ENCODE results near the gene PRKAA2.

The PRKAA2 gene

GRCh38 chr1:56666112-56666608 is 21.0 kb downstream of the PRKAA2 start:
- H3K36me3 ChIP-seq (ENCODE audit: low read length): no peaks in the 10 kb centered on the region
- H3K27me3 ChIP-seq (ENCODE audit: low read length): no peaks in the 10 kb centered on the region
- no peaks in the 10 kb centered on the region for H3F3A ChIP-seq (ENCODE audit: insufficient read depth)
- no peak overlapping the region for H3K4me3 ChIP-seq (ENCODE audit: insufficient read depth, low read length, poor library complexity, severe bottlenecking)
- TF ChIP-seq EZH2phosphoT487 (conservative IDR thresholded peaks at IDR 0.05; ENCODE audit: low read length) (no peak), CTCF (IDR thresholded peaks at IDR 0.05; ENCODE audit: insufficient read depth, low read length, poor library complexity, severe bottlenecking) (no peak)
- no peaks in the 10 kb centered on the region for H4K20me1 ChIP-seq (ENCODE audit: low read depth, low read length)
- no peak overlapping the region for H3K9ac ChIP-seq (ENCODE audit: low read length)
- no peaks in the 10 kb centered on the region for H3K9me3 ChIP-seq (ENCODE audit: insufficient read depth, low read length)
- H3K9me2 ChIP-seq (replicated peaks; ENCODE audit: insufficient read depth, low read length): no peaks in the 10 kb centered on the region
- no peak overlapping the region for H3K4me2 ChIP-seq (ENCODE audit: low read depth, low read length, poor library complexity, severe bottlenecking)
- H2AFZ ChIP-seq (ENCODE audit: low read depth, low read length, severe bottlenecking): no peak overlapping the region
- H3K27ac ChIP-seq (ENCODE audit: low read depth, low read length): no peak overlapping the region
- H3K79me2 ChIP-seq (ENCODE audit: insufficient read depth, low read length): no peaks in the 10 kb centered on the region

- Histone ChIP-seq H3K9me2 (replicated peaks; ENCODE audit: insufficient read depth, low read length) (no peaks in the 10 kb centered on the region), H3K36me3 (ENCODE audit: low read length) (no peaks in the 10 kb centered on the region), H3K79me2 (ENCODE audit: insufficient read depth, low read length) (no peaks in the 10 kb centered on the region), H3F3A (ENCODE audit: insufficient read depth) (no peaks in the 10 kb centered on the region), H3K9me3 (ENCODE audit: insufficient read depth, low read length) (no peaks in the 10 kb centered on the region), H2AFZ (ENCODE audit: low read depth, low read length, severe bottlenecking) (no peak overlapping the region), H3K27ac (ENCODE audit: low read depth, low read length) (no peak overlapping the region), H3K9ac (ENCODE audit: low read length) (no peak overlapping the region), H3K4me3 (ENCODE audit: insufficient read depth, low read length, poor library complexity, severe bottlenecking) (no peak overlapping the region), H3K27me3 (ENCODE audit: low read length) (no peaks in the 10 kb centered on the region), H3K4me2 (ENCODE audit: low read depth, low read length, poor library complexity, severe bottlenecking) (no peak overlapping the region), H4K20me1 (ENCODE audit: low read depth, low read length) (no peaks in the 10 kb centered on the region)
- TF ChIP-seq CTCF (IDR thresholded peaks at IDR 0.05; ENCODE audit: insufficient read depth, low read length, poor library complexity, severe bottlenecking) (no peak), EZH2phosphoT487 (conservative IDR thresholded peaks at IDR 0.05; ENCODE audit: low read length) (no peak)
These were observed 25.2 kb downstream of the PRKAA2 start for GRCh38 chr1:56670350-56670749.

- H3K36me3 ChIP-seq (ENCODE audit: low read length): no peaks in the 10 kb centered on the region
- no peaks in the 10 kb centered on the region for H3K79me2 ChIP-seq (ENCODE audit: insufficient read depth, low read length)
- no peak overlapping the region for H2AFZ ChIP-seq (ENCODE audit: low read depth, low read length, severe bottlenecking)
- H3K27ac ChIP-seq (ENCODE audit: low read depth, low read length): no peak overlapping the region
- H3K4me3 ChIP-seq (ENCODE audit: insufficient read depth, low read length, poor library complexity, severe bottlenecking): no peak overlapping the region
- H3K9ac ChIP-seq (ENCODE audit: low read length): no peak overlapping the region
- H3K9me3 ChIP-seq (ENCODE audit: insufficient read depth, low read length): no peaks in the 10 kb centered on the region
- H3K27me3 ChIP-seq (ENCODE audit: low read length): no peaks in the 10 kb centered on the region
- no peaks in the 10 kb centered on the region for H3F3A ChIP-seq (ENCODE audit: insufficient read depth)
- H4K20me1 ChIP-seq (ENCODE audit: low read depth, low read length): no peaks in the 10 kb centered on the region
- TF ChIP-seq EZH2phosphoT487 (conservative IDR thresholded peaks at IDR 0.05; ENCODE audit: low read length) (no peak), CTCF (IDR thresholded peaks at IDR 0.05; ENCODE audit: insufficient read depth, low read length, poor library complexity, severe bottlenecking) (no peak)
- H3K9me2 ChIP-seq (replicated peaks; ENCODE audit: insufficient read depth, low read length): no peaks in the 10 kb centered on the region
- H3K4me2 ChIP-seq (ENCODE audit: low read depth, low read length, poor library complexity, severe bottlenecking): no peak overlapping the region
These were observed 26.0 kb downstream of the PRKAA2 start for GRCh38 chr1:56671085-56671484.

All from SU-DHL-6 (cell line).